Thoracic aorta (tissue), 2 donors: ENCODE data around the gene IL17B. TPM values are rescaled to one million over a fixed set of nuclear protein-coding genes. Genes with fewer than 3 reads are reported as not detected.
A peak's percentile ranks its signal among the peaks of the same experiment; 100 is the strongest.

Experiments
- ATAC-seq: fragments of 150-250 bp; one replicate; pipeline ENCODE4 v1.8.0; 2017; ENCODE audit warnings: low read depth; ENCODE audit not compliant: insufficient number of reproducible peaks, low FRiP score
- DNase-seq: peaks from one replicate; pipeline ENCODE4 v3.0.0-alpha.2; 2020; ENCODE audit warnings: low spot score
- H3K27ac ChIP-seq, 2 donors: fragments of 200-600 bp; sonication (generic); 1 replicate in 1 of 2; 2 replicates in 1 of 2; pipeline ENCODE4 v1.5.1; 2016; ENCODE audit warnings: mild to moderate bottlenecking in 2 of 2, moderate library complexity in 2 of 2
- H3K27me3 ChIP-seq: fragments of 200-600 bp; sonication (generic); replicated peaks from 2 replicates; pipeline ENCODE4 v1.6.0; 2016; ENCODE audit warnings: mild to moderate bottlenecking; ENCODE audit not compliant: insufficient read depth
- H3K36me3 ChIP-seq: fragments of 200-600 bp; sonication (generic); one replicate; pipeline ENCODE4 v1.5.1; 2016
- H3K4me1 ChIP-seq, 2 donors: fragments of 200-600 bp; sonication (generic); 1 replicate in 1 of 2; 2 replicates in 1 of 2; pipeline versions ENCODE4 v1.5.1 to v1.6.0; 2016; ENCODE audit warnings: low read depth in 2 of 2, mild to moderate bottlenecking in 1 of 2; ENCODE audit not compliant: control insufficient read depth in 1 of 2
- H3K4me3 ChIP-seq: fragments of 200-600 bp; sonication (generic); 2 replicates; pipeline ENCODE4 v1.5.1; 2016; ENCODE audit warnings: mild to moderate bottlenecking
- H3K9me3 ChIP-seq: fragments of 200-600 bp; sonication (generic); 2 replicates; pipeline ENCODE4 v1.5.1; 2016
- total RNA-seq, 2 donors: library from RNA; depleted of rRNA; stranded (reverse); fragments of >200 nt; gene quantifications; one replicate each; pipeline versions ENCODE4 v1.1.0 to v1.2.3, GENCODE V29; 2016
- TF ChIP-seq, protein P1 (sequence below): fragments of 200-600 bp; sonication (generic); IDR thresholded peaks from one replicate; pipeline ENCODE4 v1.5.1; 2019; ENCODE audit warnings: antibody characterized with exemption

IL17B gene
- total RNA-seq, 2 donors from 2014 or later = 1.9 to 7.1 TPM

DNA sequence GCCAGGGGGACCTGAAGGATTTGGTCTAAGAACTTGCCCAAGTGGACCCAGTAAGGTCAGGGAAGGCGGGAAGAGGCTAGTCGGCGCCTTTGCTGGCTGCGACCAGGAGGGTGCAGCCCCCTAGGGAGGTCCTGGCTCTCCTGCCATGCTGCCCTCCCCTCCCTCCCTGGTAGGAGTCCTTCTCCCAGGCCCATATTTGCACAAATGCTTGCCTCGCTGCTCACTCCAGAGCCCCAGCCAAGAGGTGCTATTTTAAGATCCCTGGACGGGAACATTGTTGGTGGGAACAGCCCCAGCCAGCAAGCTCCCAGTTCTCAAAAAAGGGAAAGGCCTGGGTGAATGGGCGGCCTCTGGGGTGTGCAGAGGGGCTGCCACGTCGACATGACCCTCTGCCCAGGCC lies 4.3 kb upstream of the IL17B start:
- H3K4me3 ChIP-seq = peak overlapping the region; percentile 61
- H3K27ac ChIP-seq = peak overlapping the region; percentile 99 to 100
- ATAC-seq = peak; percentile 13
- H3K36me3 ChIP-seq = no peaks in the 10 kb centered on the region
- H3K9me3 ChIP-seq = no peaks in the 10 kb centered on the region
- peaks cover 43 to 94% of the 10 kb centered on the region in 2 donors for H3K4me1 ChIP-seq
- no peaks in the 10 kb centered on the region for H3K27me3 ChIP-seq
- TF ChIP-seq, protein P1, sequence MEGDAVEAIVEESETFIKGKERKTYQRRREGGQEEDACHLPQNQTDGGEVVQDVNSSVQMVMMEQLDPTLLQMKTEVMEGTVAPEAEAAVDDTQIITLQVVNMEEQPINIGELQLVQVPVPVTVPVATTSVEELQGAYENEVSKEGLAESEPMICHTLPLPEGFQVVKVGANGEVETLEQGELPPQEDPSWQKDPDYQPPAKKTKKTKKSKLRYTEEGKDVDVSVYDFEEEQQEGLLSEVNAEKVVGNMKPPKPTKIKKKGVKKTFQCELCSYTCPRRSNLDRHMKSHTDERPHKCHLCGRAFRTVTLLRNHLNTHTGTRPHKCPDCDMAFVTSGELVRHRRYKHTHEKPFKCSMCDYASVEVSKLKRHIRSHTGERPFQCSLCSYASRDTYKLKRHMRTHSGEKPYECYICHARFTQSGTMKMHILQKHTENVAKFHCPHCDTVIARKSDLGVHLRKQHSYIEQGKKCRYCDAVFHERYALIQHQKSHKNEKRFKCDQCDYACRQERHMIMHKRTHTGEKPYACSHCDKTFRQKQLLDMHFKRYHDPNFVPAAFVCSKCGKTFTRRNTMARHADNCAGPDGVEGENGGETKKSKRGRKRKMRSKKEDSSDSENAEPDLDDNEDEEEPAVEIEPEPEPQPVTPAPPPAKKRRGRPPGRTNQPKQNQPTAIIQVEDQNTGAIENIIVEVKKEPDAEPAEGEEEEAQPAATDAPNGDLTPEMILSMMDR = no peak
- DNase-seq = peak; percentile 66

DNA sequence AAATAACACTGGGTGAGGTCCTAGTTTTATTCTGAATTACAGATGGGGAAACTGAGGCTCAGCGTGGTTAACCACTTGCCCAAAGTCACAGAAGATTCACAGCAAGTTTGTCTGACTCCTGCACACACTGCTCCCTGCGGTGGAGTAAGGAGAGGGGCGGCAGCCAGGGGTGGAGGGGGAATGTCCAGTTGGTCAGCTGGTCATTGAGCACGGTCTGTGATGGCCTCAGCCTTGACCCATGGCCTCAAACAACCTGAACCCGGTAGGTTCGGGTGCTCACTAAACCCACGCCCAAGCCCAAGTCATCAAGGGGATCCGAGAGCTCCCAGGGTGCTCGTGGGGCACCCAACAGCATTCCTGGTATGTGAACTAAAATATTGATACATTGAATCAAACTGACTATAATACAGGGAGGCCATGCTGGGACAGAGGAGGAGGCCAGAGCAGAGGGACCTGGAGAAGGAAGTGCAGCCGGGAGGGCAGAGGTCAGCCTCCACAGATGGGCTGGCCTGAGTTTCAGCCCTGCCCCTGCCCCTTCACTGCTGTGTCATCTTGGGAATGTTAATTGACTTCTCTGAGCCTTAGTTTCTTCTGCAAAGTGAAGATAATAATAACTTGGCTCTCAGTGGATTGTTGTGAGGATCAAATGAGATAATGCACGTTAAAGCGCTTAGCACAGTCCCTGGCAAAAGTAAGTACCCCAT lies 3.6 kb upstream of the IL17B start:
- ATAC-seq = no peak
- H3K27ac ChIP-seq = peak overlapping the region; percentile 99 to 100
- no peaks in the 10 kb centered on the region for H3K36me3 ChIP-seq
- H3K27me3 ChIP-seq = no peaks in the 10 kb centered on the region
- no peaks in the 10 kb centered on the region for H3K9me3 ChIP-seq
- TF ChIP-seq, protein P1 = no peak
- H3K4me1 ChIP-seq = peaks cover 43 to 92% of the 10 kb centered on the region in 2 donors
- H3K4me3 ChIP-seq = peak overlapping the region; percentile 61
- DNase-seq = no peak

DNA sequence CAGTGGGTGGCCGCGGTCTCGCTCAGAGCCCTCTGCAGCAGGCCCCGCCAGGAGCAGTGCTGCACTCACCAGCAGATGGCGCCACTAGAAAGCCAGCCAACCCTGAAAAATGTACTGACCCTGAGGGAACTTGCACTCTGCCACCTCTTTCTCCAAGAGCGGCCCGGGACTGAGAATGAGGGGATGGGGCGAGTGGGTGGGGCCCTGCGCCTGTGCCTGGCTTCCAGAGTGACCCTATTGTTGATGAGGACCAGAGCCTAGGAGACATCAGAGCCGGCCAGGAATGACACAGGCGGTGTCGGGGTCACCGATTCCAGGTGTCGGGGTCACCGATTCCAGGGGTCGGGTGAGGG lies 2.9 kb upstream of the IL17B start:
- ATAC-seq = no peak
- no peaks in the 10 kb centered on the region for H3K9me3 ChIP-seq

DNA sequence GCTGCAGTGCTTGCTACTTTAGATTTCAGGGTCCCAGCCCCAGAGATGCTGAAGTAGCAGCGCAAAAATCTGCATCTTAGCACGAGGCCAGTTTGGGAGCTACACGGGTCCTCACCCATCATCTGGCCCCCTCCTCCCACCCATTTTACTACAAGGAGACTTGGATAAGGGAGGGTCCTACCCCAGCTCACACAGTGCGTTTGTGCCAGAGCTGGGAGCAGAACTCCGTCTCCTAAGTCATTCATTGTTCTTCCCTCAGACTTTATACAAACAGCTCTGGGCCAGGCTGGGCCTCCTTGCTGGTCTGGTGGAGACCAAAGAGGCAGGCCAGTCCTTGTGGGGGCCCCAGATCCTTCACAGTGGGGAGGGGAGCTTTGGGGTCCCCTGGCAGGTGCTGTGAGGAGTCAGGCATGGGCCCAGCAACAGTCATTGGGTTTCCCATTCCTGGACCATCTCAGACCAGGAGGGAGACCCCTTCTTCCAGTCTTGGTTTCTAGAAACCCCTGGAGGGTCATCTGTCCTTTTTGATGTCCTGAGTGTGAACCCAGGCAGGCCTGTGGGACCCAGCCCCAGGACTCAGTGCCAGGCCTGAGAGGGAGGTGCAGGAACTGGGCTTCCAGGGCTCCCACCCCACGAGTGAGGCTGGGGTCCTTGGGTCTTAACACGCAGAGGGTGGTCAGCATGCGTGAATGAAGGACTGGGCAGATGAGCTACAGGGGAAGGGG lies 2.3 kb upstream of the IL17B start:
- DNase-seq = no peak
- Histone ChIP-seq H3K4me3 (peak overlapping the region; percentile 61), H3K27me3 (no peaks in the 10 kb centered on the region), H3K4me1 (peaks cover 34 to 79% of the 10 kb centered on the region in 2 donors), H3K9me3 (no peaks in the 10 kb centered on the region), H3K36me3 (no peaks in the 10 kb centered on the region), H3K27ac (peak overlapping the region; percentile 99 to 100)
- TF ChIP-seq, protein P1 = no peak
- ATAC-seq = no peak

More for the DNA sequence above, 2.9 kb upstream of the IL17B start:
- H3K4me1 ChIP-seq = peaks cover 37 to 85% of the 10 kb centered on the region in 2 donors
- H3K27me3 ChIP-seq = no peaks in the 10 kb centered on the region
- H3K27ac ChIP-seq = peak overlapping the region; percentile 99 to 100
- DNase-seq = peak; percentile 62
- H3K36me3 ChIP-seq = no peaks in the 10 kb centered on the region
- peak overlapping the region; percentile 61 for H3K4me3 ChIP-seq
- TF ChIP-seq, protein P1 = peak; percentile 96

DNA sequence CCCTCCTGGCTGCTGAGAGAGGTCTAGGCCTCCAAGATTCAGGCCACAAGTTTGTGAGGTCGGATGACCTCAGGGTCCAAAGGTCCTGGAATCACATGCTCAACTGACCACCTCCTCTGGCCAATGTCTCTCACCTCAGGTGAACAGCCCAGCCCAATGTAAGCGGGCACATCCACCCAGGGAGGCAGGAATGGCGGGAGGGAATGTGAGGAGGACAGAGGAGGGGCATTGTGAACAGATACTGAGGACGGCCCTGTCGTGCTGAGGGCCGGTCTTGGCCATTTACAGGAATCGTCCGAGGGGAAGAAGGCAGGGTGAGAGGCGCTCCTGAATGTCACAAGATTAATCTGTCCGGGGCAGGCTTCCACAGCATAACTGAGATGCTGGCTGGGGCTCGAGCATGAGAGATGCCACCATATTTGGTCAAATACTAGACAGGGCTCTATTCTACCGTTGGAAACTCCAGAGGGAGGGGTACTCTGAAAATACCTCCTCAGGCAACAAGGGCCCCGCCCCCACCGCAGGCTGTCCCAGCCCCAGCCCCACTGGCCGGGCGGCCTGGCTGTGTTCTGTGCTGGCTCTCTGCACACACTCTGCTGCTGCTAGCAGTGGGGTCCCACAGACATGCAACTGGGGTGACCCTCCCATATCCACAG lies 1.5 kb upstream of the IL17B start:
- ATAC-seq (peak; percentile 78), DNase-seq (peak; percentile 52)
- H3K36me3 ChIP-seq = no peaks in the 10 kb centered on the region
- peaks cover 32 to 71% of the 10 kb centered on the region in 2 donors for H3K4me1 ChIP-seq
- H3K9me3 ChIP-seq = no peaks in the 10 kb centered on the region
- TF ChIP-seq, protein P1 = no peak
- no peaks in the 10 kb centered on the region for H3K27me3 ChIP-seq
- peak overlapping the region; percentile 61 for H3K4me3 ChIP-seq
- peak overlapping the region; percentile 99 to 100 for H3K27ac ChIP-seq
